OCI-LY1 (cell line): Measurements from ENCODE around the gene SLC28A3.

ENCODE experiments used
- H2AFZ ChIP-seq: fragments of 200-600 bp; sonication (generic), shearing (Covaris generic); 2 replicates; pipeline ENCODE4 v1.6.0; 2014; ENCODE audit warnings: antibody characterized with exemption, mild to moderate bottlenecking, low read length
- H3F3A ChIP-seq: fragments of 200-600 bp; sonication (generic), shearing (Covaris generic); 2 replicates; pipeline ENCODE4 v1.6.0; 2014; ENCODE audit warnings: mild to moderate bottlenecking, antibody characterized with exemption, low read length, moderate library complexity; ENCODE audit not compliant: insufficient read depth
- H3K27ac ChIP-seq: fragments of 200-600 bp; sonication (generic); 2 replicates; pipeline ENCODE4 v1.5.1; 2014; ENCODE audit warnings: low read length, mixed run types, mild to moderate bottlenecking, low read depth; ENCODE audit not compliant: poor library complexity, severe bottlenecking
- H3K27me3 ChIP-seq: fragments of 200-600 bp; sonication (generic); 2 replicates; pipeline ENCODE4 v1.6.0; 2014; ENCODE audit warnings: antibody characterized with exemption, mild to moderate bottlenecking, low read length, moderate library complexity; ENCODE audit not compliant: insufficient read depth
- H3K36me3 ChIP-seq: fragments of 200-600 bp; sonication (generic); 2 replicates; pipeline ENCODE4 v1.6.1; 2014; ENCODE audit warnings: mild to moderate bottlenecking, antibody characterized with exemption, low read length, moderate library complexity, mixed read lengths; ENCODE audit not compliant: insufficient read depth
- H3K4me1 ChIP-seq: fragments of 200-600 bp; sonication (generic); 2 replicates; pipeline ENCODE4 v1.5.1; 2014; ENCODE audit warnings: mild to moderate bottlenecking, low read length, moderate library complexity; ENCODE audit not compliant: insufficient read depth, severe bottlenecking
- H3K4me2 ChIP-seq: fragments of 200-600 bp; sonication (generic), shearing (Covaris generic); 2 replicates; pipeline ENCODE4 v1.6.1; 2014; ENCODE audit warnings: low read length
- H3K4me3 ChIP-seq: fragments of 200-600 bp; sonication (generic); 2 replicates; pipeline ENCODE4 v1.5.1; 2014; ENCODE audit warnings: low read length, low read depth, mild to moderate bottlenecking, mixed read lengths; ENCODE audit not compliant: poor library complexity, severe bottlenecking
- H3K79me2 ChIP-seq: fragments of 200-600 bp; shearing (Covaris generic); 2 replicates; pipeline ENCODE4 v1.6.1; 2016; ENCODE audit warnings: mixed run types, low read length, mixed read lengths; ENCODE audit not compliant: insufficient read depth
- H3K9ac ChIP-seq: fragments of 200-600 bp; sonication (generic), shearing (Covaris generic); 2 replicates; pipeline ENCODE4 v1.6.1; 2014; ENCODE audit warnings: mild to moderate bottlenecking, low read length, mixed read lengths
- H3K9me2 ChIP-seq: fragments of 200-600 bp; sonication (generic), shearing (Covaris generic); 2 replicates; pipeline ENCODE4 v1.6.1; 2014; ENCODE audit warnings: low read depth, mild to moderate bottlenecking, low read length, mixed read lengths
- H3K9me3 ChIP-seq: fragments of 200-600 bp; shearing (Covaris generic); 2 replicates; pipeline ENCODE4 v1.6.1; 2014; ENCODE audit warnings: low read length, mixed read lengths
- H4K20me1 ChIP-seq: fragments of 200-600 bp; sonication (generic), shearing (Covaris generic); 2 replicates; pipeline ENCODE4 v1.6.0; 2016; ENCODE audit warnings: mild to moderate bottlenecking, low read length; ENCODE audit not compliant: insufficient read depth
- EZH2 ChIP-seq: fragments of 200-600 bp; sonication (generic), shearing (Covaris generic); IDR thresholded peaks from 2 replicates; pipeline ENCODE4 v1.8.0; 2017; ENCODE audit warnings: borderline replicate concordance, mixed run types, mild to moderate bottlenecking, antibody characterized with exemption, low read length, moderate library complexity, mixed read lengths
- TF ChIP-seq, protein P1 (sequence below): fragments of 200-600 bp; sonication (generic), shearing (Covaris generic); IDR thresholded peaks from 2 replicates; pipeline ENCODE4 v1.5.1; 2017; ENCODE audit warnings: mild to moderate bottlenecking, antibody characterized with exemption, low read length, moderate library complexity, mixed read lengths

Gene SLC28A3

DNA sequence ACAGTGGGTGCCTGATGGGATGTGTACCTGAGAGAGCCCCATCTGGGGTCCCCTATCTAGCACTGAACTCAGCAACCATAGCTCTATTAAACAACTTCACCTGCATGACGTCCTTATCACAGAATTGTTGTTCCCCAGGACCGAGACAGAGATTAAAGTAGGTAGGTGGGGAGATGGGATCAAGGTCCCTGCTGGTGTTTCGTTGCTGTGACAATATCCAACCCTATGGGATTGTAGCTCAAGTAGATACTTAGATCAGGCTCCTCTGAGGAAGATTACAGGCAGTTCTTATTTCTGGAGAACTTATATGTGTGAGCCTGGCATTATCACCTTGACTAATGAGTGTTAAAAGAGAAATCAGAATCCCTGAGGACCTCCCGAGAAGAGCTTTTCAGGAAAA lies 84.9 kb downstream of the SLC28A3 start:
- no peak for TF ChIP-seq EZH2

DNA sequence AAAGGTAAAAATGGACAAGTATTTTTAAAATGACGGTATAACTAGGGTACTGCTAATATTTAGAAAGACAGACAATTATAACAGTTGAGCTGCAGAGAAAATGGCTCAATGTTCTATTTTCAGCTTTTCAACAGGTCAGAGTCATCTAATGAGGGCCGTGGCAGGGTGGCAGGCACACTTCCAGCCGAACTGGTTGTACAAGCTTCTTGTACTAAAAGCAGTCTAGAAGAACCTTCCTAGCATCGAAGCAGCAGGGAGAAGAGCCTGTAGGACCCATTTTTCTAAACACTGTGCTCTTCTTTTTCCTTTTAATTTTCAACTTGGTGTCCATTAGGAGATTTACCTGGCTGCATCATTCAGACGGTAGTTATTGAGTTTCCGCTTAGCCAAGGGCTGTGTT lies 85.6 kb downstream of the SLC28A3 start:
- Histone ChIP-seq H3K36me3 (no peaks in the 10 kb centered on the region), H3K79me2 (no peaks in the 10 kb centered on the region)

More for the DNA sequence above, 84.9 kb downstream of the SLC28A3 start:
- Histone ChIP-seq H3K4me1 (no peaks in the 10 kb centered on the region), H4K20me1 (no peaks in the 10 kb centered on the region), H3K36me3 (no peaks in the 10 kb centered on the region), H3K9me3 (no peaks in the 10 kb centered on the region), H2AFZ (no peak overlapping the region), H3K27me3 (0 out of 2 replicates have a peak, but pooled peaks cover 2% of the 10 kb centered on the region), H3K27ac (no peak overlapping the region), H3K4me3 (no peak overlapping the region), H3K9me2 (no peaks in the 10 kb centered on the region), H3K4me2 (no peak overlapping the region), H3F3A (no peaks in the 10 kb centered on the region), H3K79me2 (no peaks in the 10 kb centered on the region), H3K9ac (no peak overlapping the region)

DNA sequence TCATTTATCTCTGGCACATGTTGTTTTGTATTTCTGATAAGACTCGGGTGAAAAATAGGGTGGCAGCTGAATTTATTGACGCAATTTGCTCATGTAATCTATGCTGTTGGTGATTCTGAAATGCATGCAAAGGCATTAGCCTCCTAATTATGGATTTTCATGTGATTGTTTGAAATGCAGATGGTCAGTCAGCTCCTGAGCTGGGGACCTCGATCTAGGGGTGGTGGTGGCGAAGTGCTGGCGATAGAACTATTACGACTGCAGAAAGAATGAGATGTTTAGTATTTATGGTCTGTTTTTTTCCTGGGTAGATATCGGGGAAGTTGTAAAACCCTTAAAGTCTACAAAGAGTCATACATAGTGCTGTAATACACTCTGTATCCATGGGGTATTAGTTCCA lies 88.6 kb downstream of the SLC28A3 start:
- Histone ChIP-seq H3K4me2 (no peak overlapping the region), H3K27ac (no peak overlapping the region), H3K36me3 (no peaks in the 10 kb centered on the region), H3K4me3 (no peak overlapping the region), H4K20me1 (no peaks in the 10 kb centered on the region), H3K27me3 (0 out of 2 replicates have a peak, but pooled peaks cover 2% of the 10 kb centered on the region), H3K4me1 (no peaks in the 10 kb centered on the region), H3K79me2 (no peaks in the 10 kb centered on the region), H3K9ac (no peak overlapping the region), H3F3A (no peaks in the 10 kb centered on the region), H3K9me2 (no peaks in the 10 kb centered on the region), H2AFZ (no peak overlapping the region), H3K9me3 (no peaks in the 10 kb centered on the region)
- TF ChIP-seq, protein P1, sequence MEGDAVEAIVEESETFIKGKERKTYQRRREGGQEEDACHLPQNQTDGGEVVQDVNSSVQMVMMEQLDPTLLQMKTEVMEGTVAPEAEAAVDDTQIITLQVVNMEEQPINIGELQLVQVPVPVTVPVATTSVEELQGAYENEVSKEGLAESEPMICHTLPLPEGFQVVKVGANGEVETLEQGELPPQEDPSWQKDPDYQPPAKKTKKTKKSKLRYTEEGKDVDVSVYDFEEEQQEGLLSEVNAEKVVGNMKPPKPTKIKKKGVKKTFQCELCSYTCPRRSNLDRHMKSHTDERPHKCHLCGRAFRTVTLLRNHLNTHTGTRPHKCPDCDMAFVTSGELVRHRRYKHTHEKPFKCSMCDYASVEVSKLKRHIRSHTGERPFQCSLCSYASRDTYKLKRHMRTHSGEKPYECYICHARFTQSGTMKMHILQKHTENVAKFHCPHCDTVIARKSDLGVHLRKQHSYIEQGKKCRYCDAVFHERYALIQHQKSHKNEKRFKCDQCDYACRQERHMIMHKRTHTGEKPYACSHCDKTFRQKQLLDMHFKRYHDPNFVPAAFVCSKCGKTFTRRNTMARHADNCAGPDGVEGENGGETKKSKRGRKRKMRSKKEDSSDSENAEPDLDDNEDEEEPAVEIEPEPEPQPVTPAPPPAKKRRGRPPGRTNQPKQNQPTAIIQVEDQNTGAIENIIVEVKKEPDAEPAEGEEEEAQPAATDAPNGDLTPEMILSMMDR: no peak
- no peak for TF ChIP-seq EZH2

More for the DNA sequence above, 85.6 kb downstream of the SLC28A3 start:
- Histone ChIP-seq H3F3A (no peaks in the 10 kb centered on the region), H3K4me2 (no peak overlapping the region), H3K27me3 (0 out of 2 replicates have a peak, but pooled peaks cover 2% of the 10 kb centered on the region), H3K4me1 (no peaks in the 10 kb centered on the region), H3K4me3 (no peak overlapping the region), H3K27ac (no peak overlapping the region), H3K9me3 (no peaks in the 10 kb centered on the region), H3K9ac (no peak overlapping the region), H4K20me1 (no peaks in the 10 kb centered on the region), H2AFZ (no peak overlapping the region), H3K9me2 (no peaks in the 10 kb centered on the region)
- TF ChIP-seq, protein P1: no peak
- no peak for TF ChIP-seq EZH2

DNA sequence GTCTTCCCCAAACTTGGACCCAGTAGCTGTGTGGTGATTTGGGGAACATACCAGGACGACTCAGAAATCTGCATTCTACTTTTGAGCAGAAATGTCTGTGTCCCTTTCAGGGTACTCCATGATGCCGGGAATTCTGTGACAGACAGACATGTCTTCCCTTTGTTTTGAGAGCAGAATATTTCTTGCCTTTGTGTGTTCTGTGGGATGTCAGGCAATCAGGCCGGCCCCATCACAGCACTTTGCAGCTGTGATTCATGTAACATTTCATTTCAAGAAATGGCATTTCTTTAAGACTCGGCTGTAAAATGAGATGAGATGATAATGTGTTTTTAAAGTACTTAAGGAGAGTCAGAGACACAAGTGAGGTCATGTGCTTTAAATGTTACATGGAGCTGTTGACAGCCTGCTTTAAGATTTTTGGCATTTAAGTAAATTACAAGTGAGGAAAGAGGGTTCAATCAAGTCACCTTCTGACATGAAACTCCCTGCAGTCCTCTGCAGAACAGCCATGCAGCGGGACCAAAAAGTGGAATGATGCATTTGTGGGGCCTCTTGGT lies 98.7 kb downstream of the SLC28A3 start:
- H3K9me3 ChIP-seq: no peaks in the 10 kb centered on the region
- no peaks in the 10 kb centered on the region for H3F3A ChIP-seq
- no peak overlapping the region for H3K4me2 ChIP-seq
- no peaks in the 10 kb centered on the region for H3K79me2 ChIP-seq
- H3K4me3 ChIP-seq: no peak overlapping the region
- no peak overlapping the region for H3K9ac ChIP-seq
- TF ChIP-seq, protein P1: no peak
- TF ChIP-seq EZH2: no peak
- no peaks in the 10 kb centered on the region for H4K20me1 ChIP-seq
- no peaks in the 10 kb centered on the region for H3K27me3 ChIP-seq
- no peaks in the 10 kb centered on the region for H3K4me1 ChIP-seq
- H3K36me3 ChIP-seq: no peaks in the 10 kb centered on the region
- no peak overlapping the region for H2AFZ ChIP-seq
- H3K9me2 ChIP-seq: no peaks in the 10 kb centered on the region
- H3K27ac ChIP-seq: no peak overlapping the region
